GM21447 (cell line): ENCODE data around the gene MINDY2.

Source experiments
- ATAC-seq: cut with Tn5 transposase; IDR thresholded peaks from one replicate; pipeline ENCODE4 v1.9.1; 2021; ENCODE audit not compliant: unreplicated experiment

Gene MINDY2, protein sequence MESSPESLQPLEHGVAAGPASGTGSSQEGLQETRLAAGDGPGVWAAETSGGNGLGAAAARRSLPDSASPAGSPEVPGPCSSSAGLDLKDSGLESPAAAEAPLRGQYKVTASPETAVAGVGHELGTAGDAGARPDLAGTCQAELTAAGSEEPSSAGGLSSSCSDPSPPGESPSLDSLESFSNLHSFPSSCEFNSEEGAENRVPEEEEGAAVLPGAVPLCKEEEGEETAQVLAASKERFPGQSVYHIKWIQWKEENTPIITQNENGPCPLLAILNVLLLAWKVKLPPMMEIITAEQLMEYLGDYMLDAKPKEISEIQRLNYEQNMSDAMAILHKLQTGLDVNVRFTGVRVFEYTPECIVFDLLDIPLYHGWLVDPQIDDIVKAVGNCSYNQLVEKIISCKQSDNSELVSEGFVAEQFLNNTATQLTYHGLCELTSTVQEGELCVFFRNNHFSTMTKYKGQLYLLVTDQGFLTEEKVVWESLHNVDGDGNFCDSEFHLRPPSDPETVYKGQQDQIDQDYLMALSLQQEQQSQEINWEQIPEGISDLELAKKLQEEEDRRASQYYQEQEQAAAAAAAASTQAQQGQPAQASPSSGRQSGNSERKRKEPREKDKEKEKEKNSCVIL

DNA sequence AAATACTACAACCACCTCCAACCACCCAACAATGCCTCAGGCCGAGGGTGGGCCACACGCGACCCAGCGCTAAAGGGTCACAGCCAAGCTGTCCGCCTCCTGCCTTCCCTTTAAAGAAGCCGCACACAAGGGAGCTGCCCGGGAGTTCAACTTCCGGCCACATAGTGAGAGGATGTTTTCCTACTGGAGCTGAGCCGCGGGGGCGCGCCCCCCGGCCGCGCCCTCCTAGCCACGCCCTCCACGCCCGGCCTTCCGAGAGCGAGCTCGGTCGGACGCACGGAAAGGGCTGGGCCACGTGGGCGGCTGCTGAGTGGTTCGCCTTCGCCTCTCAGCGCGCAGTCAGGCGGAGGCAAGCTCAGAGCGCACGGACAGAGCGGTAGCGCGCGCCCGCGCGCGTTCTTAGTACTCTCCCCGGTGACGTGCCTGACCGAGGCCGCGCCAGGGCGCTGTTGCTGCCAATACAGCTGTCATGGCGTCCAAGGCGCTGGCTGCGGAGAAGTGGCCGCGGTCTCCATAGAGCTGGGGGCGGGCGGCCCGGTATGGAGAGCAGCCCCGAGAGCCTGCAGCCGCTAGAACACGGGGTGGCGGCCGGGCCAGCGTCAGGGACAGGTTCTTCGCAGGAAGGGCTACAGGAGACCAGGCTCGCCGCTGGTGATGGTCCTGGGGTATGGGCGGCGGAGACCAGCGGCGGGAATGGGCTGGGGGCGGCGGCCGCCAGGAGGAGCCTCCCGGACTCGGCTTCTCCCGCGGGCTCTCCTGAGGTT lies at the start of gene MINDY2:
Gene MINDY2 (plus strand): TSS at position 446 of the 764 bp plus-strand sequence. CDS start 94 bp downstream, at position 540.
- ATAC-seq = peak; percentile 88

DNA sequence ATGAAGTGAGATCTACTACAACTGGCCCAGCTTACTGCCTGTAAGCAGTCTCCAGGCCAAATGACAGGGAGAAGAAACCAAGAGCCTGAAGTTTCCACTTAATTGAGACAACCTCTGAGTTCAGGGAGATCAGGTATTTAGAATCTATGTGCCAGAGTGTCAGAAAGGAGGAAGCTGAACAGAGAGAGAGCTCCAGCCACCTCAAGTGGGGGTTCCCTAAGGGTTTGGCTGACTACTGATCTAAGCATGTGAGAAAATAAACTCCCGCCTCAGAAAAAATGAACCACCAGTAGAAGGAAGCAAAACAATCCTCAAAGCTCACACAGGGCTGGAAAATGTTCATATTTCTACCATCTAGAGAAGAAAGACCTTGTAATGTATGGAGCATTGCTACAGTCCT lies 46.6 kb upstream of the MINDY2 start:
- peak; percentile 75 for ATAC-seq

- ATAC-seq = peak; percentile 42
Measured at GRCh38 chr15:58726867-58727266, 44.2 kb upstream of the MINDY2 start.

DNA sequence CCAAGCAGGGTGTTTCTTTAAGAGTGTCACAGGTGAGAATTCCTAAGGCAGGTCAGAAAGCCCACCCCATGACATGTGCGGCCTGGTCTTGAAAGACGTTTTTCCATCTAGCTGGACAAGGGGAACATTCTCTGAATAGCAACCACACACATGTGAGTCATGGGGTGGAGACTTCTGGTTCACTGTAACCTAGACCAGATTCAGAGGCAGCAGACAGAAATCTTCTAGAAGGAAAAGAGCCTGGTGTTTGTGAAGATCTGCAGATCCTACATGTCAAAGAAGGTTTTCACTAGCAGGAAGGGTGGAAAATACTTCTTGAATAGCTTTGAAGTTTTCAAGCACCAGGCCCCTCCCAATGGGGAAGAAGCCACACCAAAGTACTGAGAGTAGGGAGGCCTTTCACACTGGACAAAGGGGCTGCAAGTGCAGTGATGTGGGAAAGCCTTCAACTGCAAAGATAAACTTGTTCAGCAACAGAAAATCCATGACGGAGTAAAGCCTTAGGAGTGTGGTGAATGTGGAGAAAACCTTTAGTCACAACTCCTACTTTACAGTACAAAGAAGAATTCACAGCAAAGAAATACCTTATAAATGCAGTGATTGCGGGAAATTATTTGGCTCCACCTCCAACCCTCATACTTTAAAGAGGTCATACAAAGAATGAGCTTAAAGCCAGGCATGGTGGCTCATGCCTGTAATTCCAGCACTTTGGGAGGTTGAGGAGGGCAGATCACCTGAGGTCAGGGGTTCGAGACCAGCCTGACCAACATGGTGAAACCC lies 39.2 kb upstream of the MINDY2 start:
- no peak for ATAC-seq

DNA sequence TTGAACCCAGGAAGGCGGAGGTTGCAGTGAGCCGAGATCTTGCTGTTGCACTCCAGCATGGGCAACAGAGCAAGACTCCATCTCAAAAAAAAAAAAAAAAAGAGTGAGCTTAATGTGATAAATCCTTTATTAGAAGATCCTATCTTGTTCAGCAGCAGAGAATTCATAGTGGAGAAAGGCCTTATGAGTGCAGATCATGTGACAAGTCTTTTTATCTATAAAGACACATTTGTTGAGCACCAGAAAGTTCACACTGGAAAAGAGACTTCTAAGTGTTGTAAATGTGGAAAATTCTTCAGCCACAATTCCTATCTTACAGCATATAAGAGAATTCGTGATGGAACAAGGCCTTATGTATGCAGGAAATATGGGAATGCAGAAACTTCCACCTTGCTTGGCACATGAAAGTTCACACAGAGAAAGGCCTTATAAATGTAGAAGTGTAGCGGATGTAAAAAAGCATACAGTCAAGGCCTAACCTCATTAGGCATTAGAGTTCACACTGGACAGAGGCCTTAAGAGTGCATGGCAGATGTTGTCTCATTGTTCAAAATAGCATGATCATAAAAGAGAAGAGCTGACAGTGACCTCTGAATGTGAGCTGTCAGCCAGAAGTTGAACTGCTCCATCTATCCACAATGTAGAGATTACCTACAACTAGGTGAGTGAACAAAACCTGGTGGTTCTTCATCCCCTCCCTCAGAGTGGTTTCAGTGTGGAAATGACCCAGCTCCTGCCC lies 38.3 kb upstream of the MINDY2 start:
- no peak for ATAC-seq

DNA sequence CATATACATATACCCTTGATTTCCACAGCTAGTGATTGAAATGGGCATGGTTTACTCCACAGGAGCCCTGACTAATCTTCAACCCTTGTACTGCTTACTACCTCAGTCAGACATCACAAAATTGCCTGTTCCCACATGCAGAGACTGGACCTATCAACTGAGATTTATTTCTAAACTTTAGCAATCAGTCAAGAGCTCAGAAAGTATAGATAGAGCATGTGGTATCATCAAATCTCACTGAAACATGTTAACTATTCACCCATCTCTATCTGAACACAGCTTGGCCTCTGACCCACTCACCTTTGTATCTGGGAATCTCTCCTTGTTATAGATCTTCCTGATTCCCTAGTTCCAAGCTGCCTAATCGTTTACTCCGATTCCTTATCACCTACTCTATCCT lies 36.2 kb upstream of the MINDY2 start:
- no peak for ATAC-seq

DNA sequence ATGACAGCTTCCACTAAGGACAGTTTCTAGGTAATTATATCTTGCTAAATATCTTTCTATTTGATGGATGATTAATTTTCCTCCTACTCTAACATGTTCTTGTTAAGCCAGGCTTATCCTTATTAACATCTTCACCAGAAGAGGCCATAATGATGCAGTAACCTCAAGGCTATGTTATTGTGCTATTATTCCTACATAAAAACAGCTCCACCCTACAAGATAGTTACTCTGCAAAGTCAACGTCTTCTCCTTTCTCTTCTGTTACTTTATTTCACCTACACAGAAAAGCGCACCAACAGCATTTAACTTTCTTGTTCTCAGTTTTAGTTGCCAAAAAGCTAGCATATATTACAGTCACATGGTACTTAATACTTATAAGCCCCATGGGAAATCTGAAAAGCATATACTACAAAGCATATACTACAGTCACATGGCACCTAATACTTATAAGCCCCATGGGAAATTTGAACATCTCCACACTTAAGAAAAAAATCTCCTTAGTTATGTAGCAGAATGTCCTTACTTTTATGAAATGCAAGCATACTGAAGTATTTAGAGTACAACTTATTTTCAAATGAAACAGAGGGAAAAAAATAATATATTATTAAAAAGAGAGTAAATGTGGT lies 35.0 kb upstream of the MINDY2 start:
- no peak for ATAC-seq

GRCh38 chr15:58737298-58737697 lies 33.8 kb upstream of the MINDY2 start:
- no peak for ATAC-seq

DNA sequence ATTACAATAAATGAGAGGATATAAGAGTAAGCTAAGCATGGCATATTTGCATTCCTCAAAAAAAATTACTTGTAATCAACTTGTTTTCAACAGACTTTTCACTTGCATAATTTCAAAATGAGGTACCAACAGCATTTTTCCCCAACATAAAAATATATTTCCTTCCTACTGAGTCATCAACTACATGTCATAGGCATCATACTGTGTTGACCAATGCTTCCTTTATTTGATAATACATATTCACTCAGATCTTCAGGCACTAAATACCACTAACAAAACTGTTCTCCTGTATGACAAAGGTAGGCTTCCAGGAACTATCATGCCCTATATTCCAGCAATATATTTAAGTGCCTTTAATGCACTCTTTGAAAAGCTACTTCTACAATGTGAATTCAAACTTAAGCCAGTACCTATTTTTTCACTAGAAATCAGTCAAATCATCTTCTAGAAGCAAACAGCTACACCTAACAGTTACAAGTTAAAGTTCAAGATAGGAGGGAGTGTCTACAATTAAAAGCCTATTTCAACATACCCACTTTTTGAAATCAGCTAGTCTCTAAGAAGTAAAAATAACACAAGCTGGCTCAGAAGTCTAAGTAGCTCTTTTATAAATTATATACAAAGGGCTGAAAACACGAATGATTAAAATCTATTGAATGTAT lies 32.9 kb upstream of the MINDY2 start:
- no peak for ATAC-seq

DNA sequence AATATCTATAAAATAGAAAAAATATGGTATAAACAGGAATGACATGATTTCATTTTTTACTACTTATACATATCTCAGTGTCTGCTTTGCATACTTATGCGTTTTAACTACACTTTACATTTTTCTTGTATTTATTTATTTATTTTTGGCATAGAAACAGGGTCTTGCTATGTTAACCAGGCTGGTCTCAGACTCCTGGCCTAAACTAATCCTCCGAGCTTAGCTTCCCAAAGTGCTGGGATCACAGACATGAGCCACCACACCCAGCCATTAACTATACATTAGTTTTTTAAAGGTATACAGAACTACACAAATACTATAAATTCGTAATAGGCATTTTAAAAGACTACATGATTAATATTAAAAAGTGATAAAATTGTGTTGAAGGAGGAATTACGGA lies 30.7 kb upstream of the MINDY2 start:
- ATAC-seq = no peak

GRCh38 chr15:58741032-58741431 lies 30.1 kb upstream of the MINDY2 start:
- ATAC-seq = no peak

GRCh38 chr15:58742022-58742813 lies 28.9 kb upstream of the MINDY2 start:
- no peak for ATAC-seq

GRCh38 chr15:58742819-58743502 lies 28.1 kb upstream of the MINDY2 start:
- ATAC-seq = no peak

DNA sequence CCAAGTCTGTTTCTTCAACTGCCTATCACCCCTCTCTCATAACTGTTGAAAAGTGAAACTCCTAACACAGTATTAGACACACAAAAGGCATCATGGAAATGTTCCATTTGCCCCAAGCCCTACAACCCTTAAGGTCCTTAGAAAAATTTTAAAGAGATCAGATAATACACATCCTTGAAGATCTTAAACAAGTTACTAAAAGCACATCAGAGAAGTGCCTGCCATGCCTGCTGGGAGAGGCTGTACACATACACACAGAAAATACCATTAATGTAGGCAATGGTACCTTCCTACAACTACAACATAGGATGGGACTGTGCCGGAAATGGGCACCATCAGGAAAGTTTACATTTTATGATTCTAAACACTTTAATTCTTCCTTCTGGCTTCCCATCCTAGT lies 24.9 kb upstream of the MINDY2 start:
- ATAC-seq = no peak

DNA sequence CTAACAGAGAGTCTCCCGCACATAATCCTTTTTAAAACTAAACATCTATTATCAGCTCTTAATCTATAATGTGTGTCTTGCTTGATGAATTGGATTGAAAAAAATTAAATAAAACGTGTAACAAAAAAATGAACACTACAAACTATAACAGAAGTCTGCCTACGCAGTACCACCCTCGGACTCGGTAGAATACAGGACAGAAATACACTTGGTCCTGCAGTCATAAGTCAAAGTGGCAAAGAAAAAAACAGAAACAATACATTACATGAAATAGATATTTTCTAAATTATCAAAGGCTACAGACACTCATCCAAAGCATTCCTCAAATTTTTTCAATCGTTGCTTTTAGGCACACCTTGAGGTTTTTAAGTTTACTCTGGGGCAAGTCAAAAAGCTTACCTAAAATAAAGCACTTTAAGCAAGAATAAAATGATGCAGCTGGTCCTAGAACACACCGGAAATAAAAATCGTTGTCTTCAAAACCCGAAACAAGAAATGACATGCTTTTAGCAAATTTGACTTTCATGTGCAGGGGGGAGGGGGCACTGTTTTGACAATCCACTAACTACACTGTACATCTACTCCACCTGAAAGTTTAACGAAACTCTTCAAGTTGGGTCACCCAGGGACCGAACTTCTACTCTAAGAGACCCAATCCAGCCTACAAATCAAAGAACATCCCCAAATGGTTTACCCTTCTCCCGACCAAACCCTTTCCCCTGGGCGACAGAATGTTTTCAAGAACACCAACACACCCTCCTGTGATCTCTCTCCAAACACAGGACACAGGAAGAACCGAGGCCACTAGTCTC lies 22.9 kb upstream of the MINDY2 start:
- ATAC-seq = peak; percentile 7

GRCh38 chr15:58748852-58749531 lies 22.1 kb upstream of the MINDY2 start:
- peak; percentile 25 for ATAC-seq
